ENCODE data around the gene RASA1.

Gene RASA1

GRCh38 chr5:87361536-87362213 is 94.0 kb downstream of the RASA1 start:
- no peak for DNase-seq

- no peak for DNase-seq
These were observed 99.6 kb downstream of the RASA1 start for GRCh38 chr5:87367243-87367642.

- DNase-seq: no peak
These were observed 100.9 kb downstream of the RASA1 start for GRCh38 chr5:87368601-87369000.

GRCh38 chr5:87369431-87369830 is 101.7 kb downstream of the RASA1 start:
- DNase-seq: no peak

GRCh38 chr5:87372705-87373104 is 105.0 kb downstream of the RASA1 start:
- DNase-seq: no peak

- no peak for DNase-seq
These were observed 114.5 kb downstream of the RASA1 start for GRCh38 chr5:87382224-87382623.

GRCh38 chr5:87383216-87383615 is 115.5 kb downstream of the RASA1 start:
- DNase-seq: no peak

- no peak for DNase-seq
These were observed 118.1 kb downstream of the RASA1 start for GRCh38 chr5:87385802-87386201.

GRCh38 chr5:87388129-87388528 is 120.4 kb downstream of the RASA1 start:
- DNase-seq: no peak

GRCh38 chr5:87389296-87390034 is 121.8 kb downstream of the RASA1 start:
- DNase-seq: no peak

GRCh38 chr5:87390075-87390474 is 122.4 kb downstream of the RASA1 start:
- DNase-seq: no peak

- no peak for DNase-seq
These were observed 123.0 kb downstream of the RASA1 start for GRCh38 chr5:87390576-87391199.

- no peak for DNase-seq
These were observed 124.5 kb downstream of the RASA1 start for GRCh38 chr5:87392170-87392569.

GRCh38 chr5:87392801-87393200 is 125.1 kb downstream of the RASA1 start:
- DNase-seq: no peak

- DNase-seq: no peak
These were observed 125.6 kb downstream of the RASA1 start for GRCh38 chr5:87393331-87393730.

- DNase-seq: no peak
These were observed 126.9 kb downstream of the RASA1 start for GRCh38 chr5:87394411-87395165.

GRCh38 chr5:87398981-87399614 is 131.4 kb downstream of the RASA1 start:
- DNase-seq: no peak

GRCh38 chr5:87399720-87400119 is 132.0 kb downstream of the RASA1 start:
- DNase-seq: no peak

GRCh38 chr5:87400305-87400899 is 132.7 kb downstream of the RASA1 start:
- peak; percentile 34 for DNase-seq

- no peak for DNase-seq
These were observed 133.9 kb downstream of the RASA1 start for GRCh38 chr5:87401626-87402025.

- DNase-seq: no peak
These were observed 135.7 kb downstream of the RASA1 start for GRCh38 chr5:87403409-87403808.

GRCh38 chr5:87403899-87404298 is 136.2 kb downstream of the RASA1 start:
- no peak for DNase-seq

Data from NCI-H2029 (cell line).